H1 (cell line): Measurements from ENCODE around the gene SKIL. TPM values are rescaled to one million over a fixed set of nuclear protein-coding genes. Genes with fewer than 3 reads are reported as not detected.

Experiments used
- CTCF ChIA-PET: fragments of 300-600 bp; sonication (Branson Sonifier 250); formaldehyde crosslinking; loops from one replicate; lab custom pipeline; 2021; ENCODE audit not compliant: partially characterized antibody; lab: Charles Lee
- POLR2A ChIA-PET: fragments of 300-600 bp; sonication (Branson Sonifier 250); formaldehyde crosslinking; loops from one replicate; lab custom pipeline; 2021; ENCODE audit warnings: inconsistent platforms; ENCODE audit not compliant: partially characterized antibody; lab: Charles Lee
- DNase-seq, 2 experiments: peaks; one replicate each; pipeline versions ENCODE4 v3.0.0 to v3.0.0-alpha.2; 2010 to 2022; ENCODE audit warnings: low spot score in 2 of 2, low read depth in 1 of 2, mixed read lengths in 1 of 2
- FAIRE-seq: peaks from 2 replicates; lab custom pipeline; 2011; peaks lifted over from hg19 to GRCh38; lab: Jason Lieb, UNC
- H2AFZ ChIP-seq: 2 replicates; pipeline ENCODE4 v1.8.1; 2012; ENCODE audit warnings: low read length, inconsistent platforms
- H2AK5ac ChIP-seq: 2 replicates; pipeline ENCODE4 v1.6.1; 2013; ENCODE audit warnings: low read depth, low read length
- H2BK120ac ChIP-seq: replicated peaks from 2 replicates; pipeline ENCODE3; 2013; ENCODE audit warnings: low read depth, low read length, inconsistent platforms
- H2BK12ac ChIP-seq: 2 replicates; pipeline ENCODE4 v1.6.1; 2013; ENCODE audit warnings: low read depth, low read length
- H2BK15ac ChIP-seq: 2 replicates; pipeline ENCODE4 v1.6.1; 2013; ENCODE audit warnings: low read length
- H2BK20ac ChIP-seq: 2 replicates; pipeline ENCODE4 v1.6.1; 2013; ENCODE audit warnings: low read length
- H2BK5ac ChIP-seq: 2 replicates; pipeline ENCODE4 v1.6.1; 2013; ENCODE audit warnings: low read depth, low read length
- H3K14ac ChIP-seq: 2 replicates; pipeline ENCODE4 v1.6.1; 2013; ENCODE audit warnings: inconsistent platforms; ENCODE audit not compliant: insufficient read length
- H3K18ac ChIP-seq: 2 replicates; pipeline ENCODE4 v1.6.1; 2013; ENCODE audit warnings: low read length; ENCODE audit errors: extremely low read depth
- H3K23ac ChIP-seq: 2 replicates; pipeline ENCODE4 v1.6.1; 2013; ENCODE audit warnings: inconsistent platforms; ENCODE audit not compliant: insufficient read length
- H3K23me2 ChIP-seq: 2 replicates; pipeline ENCODE4 v1.6.1; 2013; ENCODE audit warnings: low read depth, low read length
- H3K27ac ChIP-seq: 2 replicates; pipeline ENCODE4 v1.6.1; 2011; ENCODE audit warnings: low read depth, low read length, inconsistent platforms
- H3K27me3 ChIP-seq, 4 experiments: replicated peaks in 1 of 4; 1 replicate in 1 of 4; 2 replicates in 3 of 4; pipeline versions ENCODE4 v1.6.1 to v1.8.1; 2011 to 2013; ENCODE audit warnings: low read length in 3 of 4, mild to moderate bottlenecking in 3 of 4, inconsistent platforms in 2 of 4, mixed read lengths in 2 of 4, moderate library complexity in 1 of 4; ENCODE audit not compliant: control insufficient read depth in 3 of 4, insufficient read depth in 3 of 4; ENCODE audit errors: extremely low read depth in 1 of 4
- H3K36me3 ChIP-seq, 4 experiments: 2 replicates each; pipeline versions ENCODE4 v1.6.1 to v1.8.1; 2011 to 2013; ENCODE audit warnings: mild to moderate bottlenecking in 4 of 4, low read length in 3 of 4, moderate library complexity in 2 of 4, control low read depth in 1 of 4, inconsistent platforms in 1 of 4; ENCODE audit not compliant: insufficient read depth in 4 of 4, control insufficient read depth in 2 of 4
- H3K4ac ChIP-seq: replicated peaks from 2 replicates; pipeline ENCODE3; 2013; ENCODE audit warnings: low read length, low read depth, mixed read lengths, inconsistent platforms; ENCODE audit not compliant: insufficient read length
- H3K4me1 ChIP-seq, 4 experiments: replicated peaks in 1 of 4; 1 replicate in 1 of 4; 2 replicates in 3 of 4; pipeline versions ENCODE4 v1.6.1 to v1.8.1; 2011 to 2013; ENCODE audit warnings: low read length in 3 of 4, inconsistent platforms in 2 of 4, mixed read lengths in 1 of 4; ENCODE audit not compliant: insufficient read depth in 4 of 4, control insufficient read depth in 3 of 4
- H3K4me2 ChIP-seq, 2 experiments: 2 replicates each; pipeline versions ENCODE4 v1.6.1 to v1.8.1; 2011 to 2013; ENCODE audit warnings: low read depth in 2 of 2, low read length in 2 of 2, control low read depth in 1 of 2, inconsistent platforms in 1 of 2, mild to moderate bottlenecking in 1 of 2; ENCODE audit not compliant: insufficient read depth in 1 of 2
- H3K4me3 ChIP-seq, 4 experiments: fragments of 200-600, 300-600 bp in 1 of 4; sonication (generic), shearing (Covaris generic), sonication (Bioruptor Twin) in 1 of 4; 2 replicates each; pipeline versions ENCODE4 v1.5.1 to v1.8.1; 2011 to 2016; ENCODE audit warnings: low read length in 4 of 4, low read depth in 3 of 4, control low read depth in 2 of 4, inconsistent platforms in 2 of 4, mild to moderate bottlenecking in 2 of 4, mixed read lengths in 1 of 4, moderate library complexity in 1 of 4; ENCODE audit not compliant: insufficient read depth in 2 of 4; ENCODE audit errors: extremely low read depth in 1 of 4
- H3K56ac ChIP-seq: replicated peaks from 2 replicates; pipeline ENCODE3; 2013; ENCODE audit warnings: low read depth, mild to moderate bottlenecking, mixed read lengths, low read length, inconsistent platforms; ENCODE audit not compliant: insufficient read length
- H3K79me1 ChIP-seq: 2 replicates; pipeline ENCODE4 v1.6.1; 2013; ENCODE audit warnings: low read depth, low read length, control low read depth
- H3K79me2 ChIP-seq, 2 experiments: 2 replicates each; pipeline versions ENCODE4 v1.6.1 to v1.8.1; 2012 to 2013; ENCODE audit warnings: low read length in 2 of 2, mild to moderate bottlenecking in 2 of 2, inconsistent platforms in 1 of 2; ENCODE audit not compliant: insufficient read depth in 2 of 2, control insufficient read depth in 1 of 2
- H3K9ac ChIP-seq, 4 experiments: replicated peaks in 1 of 4; 1 replicate in 1 of 4; 2 replicates in 3 of 4; pipeline versions ENCODE4 v1.6.1 to v1.8.1; 2011 to 2013; ENCODE audit warnings: low read depth in 3 of 4, low read length in 3 of 4, control low read depth in 2 of 4, mild to moderate bottlenecking in 2 of 4, moderate library complexity in 2 of 4, inconsistent platforms in 1 of 4; ENCODE audit errors: extremely low read depth in 1 of 4
- H3K9me3 ChIP-seq, 2 experiments: 2 replicates each; pipeline versions ENCODE4 v1.6.1 to v1.8.1; 2012 to 2013; ENCODE audit warnings: mild to moderate bottlenecking in 2 of 2, moderate library complexity in 2 of 2, control low read depth in 1 of 2, inconsistent platforms in 1 of 2, low read depth in 1 of 2, low read length in 1 of 2, mixed read lengths in 1 of 2; ENCODE audit not compliant: insufficient read depth in 2 of 2
- H4K20me1 ChIP-seq, 2 experiments: replicated peaks in 1 of 2; 2 replicates each; pipeline versions ENCODE3 to v1.8.1; 2011 to 2013; ENCODE audit warnings: inconsistent platforms in 2 of 2, low read length in 2 of 2, mild to moderate bottlenecking in 1 of 2; ENCODE audit not compliant: insufficient read depth in 2 of 2, control insufficient read depth in 1 of 2
- H4K5ac ChIP-seq: 2 replicates; pipeline ENCODE4 v1.6.1; 2013; ENCODE audit warnings: low read length, low read depth, mixed read lengths, inconsistent platforms; ENCODE audit not compliant: insufficient read length
- H4K8ac ChIP-seq: 2 replicates; pipeline ENCODE4 v1.8.0; 2013; ENCODE audit warnings: mild to moderate bottlenecking, moderate library complexity, low read length, inconsistent platforms; ENCODE audit not compliant: insufficient read depth; ENCODE audit errors: extremely low read depth
- H4K91ac ChIP-seq: replicated peaks from 2 replicates; pipeline ENCODE3; 2013; ENCODE audit warnings: low read length, mixed read lengths, inconsistent platforms; ENCODE audit not compliant: insufficient read length
- CHD1 ChIP-seq: IDR thresholded peaks from 2 replicates; pipeline ENCODE4 v1.6.1; 2012; ENCODE audit warnings: low read depth, low read length, improper control_type of control experiment
- CTCF ChIP-seq, 3 experiments: IDR thresholded peaks; 1 replicate in 2 of 3; 2 replicates in 1 of 3; pipeline versions ENCODE4 v1.5.1 to v1.6.1; 2011; ENCODE audit warnings: low read length in 3 of 3, mild to moderate bottlenecking in 3 of 3, inconsistent platforms in 2 of 3, low read depth in 1 of 3, moderate library complexity in 1 of 3; ENCODE audit not compliant: insufficient read depth in 1 of 3; ENCODE audit errors: control extremely low read depth in 1 of 3
- TBP ChIP-seq: IDR thresholded peaks from 2 replicates; pipeline ENCODE4 v1.6.1; 2011; ENCODE audit warnings: low read depth, low read length, improper control_type of control experiment
- WGBS, 2 experiments: shearing (Covaris generic) in 1 of 2; methylation state at CpG; one replicate each; pipeline versions ENCODE4 v1.1.6 to v1.1.7; 2013 to 2015; ENCODE audit warnings: low lambda C conversion rate in 2 of 2, mixed read lengths in 2 of 2, inconsistent platforms in 1 of 2, low coverage in 1 of 2, missing lambda C conversion rate in 1 of 2; ENCODE audit not compliant: insufficient replicate concordance in 2 of 2, insufficient coverage in 1 of 2, insufficient read length in 1 of 2; ENCODE audit errors: extremely low coverage in 1 of 2, missing lambda C conversion rate in 1 of 2; 5-methylcytosine and 5-hydroxymethylcytosine counted together
- polyA plus RNA-seq, 7 experiments: library from polyadenylated mRNA; depleted of rRNA in 3 of 7; stranded (reverse) in 5 of 7; unstranded in 2 of 7; fragments of >200 nt in 5 of 7; fragments of 200-250 nt in 2 of 7; gene quantifications; 1 replicate in 5 of 7; 2 replicates in 1 of 7; 4 replicates in 1 of 7; pipeline versions ENCODE4 v1.2.1 to v1.2.3, GENCODE V29; 2011 to 2013; ENCODE audit warnings: missing spikeins in 2 of 7, mixed read lengths in 2 of 7
- total RNA-seq: library from RNA; stranded (reverse); fragmentation: NEBNext Ultra II Directional; extraction: Animal tissue kit (Norgen Biotek cat#: 25700); gene quantifications from 2 replicates; pipeline ENCODE4 v1.2.1, GENCODE V29; 2021

Gene SKIL
- total and polyA plus RNA-seq, 2 of the 8 experiments (the other 6 are each of a cell fraction or from before 2014, with no cell fraction given) = 13.2 to 277 TPM

- Histone ChIP-seq H2AK5ac (no peak overlapping the region), H3K79me2 (no peaks in the 10 kb centered on the region), H3K27me3 (no peaks in the 10 kb centered on the region), H3K79me1 (no peaks in the 10 kb centered on the region), H2BK20ac (no peak overlapping the region), H3K4me1 (no peaks in the 10 kb centered on the region; a peak in 1 of 7 replicates), H3K36me3 (no peaks in the 10 kb centered on the region), H2BK120ac (no peak overlapping the region), H3K14ac (no peak overlapping the region), H2AFZ (peak overlapping the region; percentile 62), H3K18ac (no peak overlapping the region), H3K56ac (no peak overlapping the region), H3K4me3 (no peak overlapping the region), H3K9me3 (no peaks in the 10 kb centered on the region), H2BK15ac (no peak overlapping the region), H3K4me2 (no peak overlapping the region), H2BK12ac (no peak overlapping the region), H3K4ac (no peak overlapping the region), H4K8ac (no peak overlapping the region), H3K23me2 (no peaks in the 10 kb centered on the region), H3K23ac (no peak overlapping the region), H3K9ac (no peak overlapping the region), H4K91ac (no peak overlapping the region), H4K20me1 (no peaks in the 10 kb centered on the region), H2BK5ac (0 out of 2 replicates have a peak overlapping the region, but pooled peaks have one; percentile 20), H3K27ac (0 out of 2 replicates have a peak overlapping the region, but pooled peaks have one; percentile 0), H4K5ac (no peak overlapping the region)
- WGBS, 2 experiments = 79% methylated on average over 10 of the region's 10 CpGs; no CpG with 5 or more reads in 1 of the 2 experiments
- TF ChIP-seq CHD1 (no peak), CTCF (IDR thresholded peaks at IDR 0.05; ENCODE audit: control extremely low read depth in 1 of 3, insufficient read depth in 1 of 3, low read depth in 1 of 3, low read length in 3 of 3) (peak in 1 of 3 experiments; percentile 6; a peak in 1 of 4 replicates), TBP (no peak)
- POLR2A ChIA-PET = no interaction called here
- CTCF ChIA-PET = interaction anchor here (0.9 to 3.1 kb wide), 10 partner anchors 10 to 373 kb away, joined by 3 to 17 read pairs (median 3); no protein-coding TSS in a partner anchor
- DNase-seq (peak in 1 of 2 experiments; percentile 33), FAIRE-seq (no peak)
Observed at GRCh38 chr3:170437696-170438407, 80.3 kb downstream of the SKIL start.
